ENCODE data around the gene PDZD7.

- TF ChIP-seq NCOA1 (IDR thresholded peaks at IDR 0.05; ENCODE audit: low read depth) (no peak), SNAPC5 (CRISPR knock-in tag; IDR thresholded peaks at IDR 0.05) (no peak), VEZF1 (CRISPR knock-in tag; IDR thresholded peaks at IDR 0.05) (no peak), REST (IDR thresholded peaks at IDR 0.05; ENCODE audit: borderline replicate concordance) (no peak), REST (CRISPR knock-in tag; IDR thresholded peaks at IDR 0.05; ENCODE audit: low read depth) (no peak), SAFB (IDR thresholded peaks at IDR 0.05; ENCODE audit: borderline replicate concordance, low read depth, low read length) (no peak), CTCF (IDR thresholded peaks at IDR 0.05 in 2 of 3, conservative IDR thresholded peaks at IDR 0.05 in 1 of 3; ENCODE audit: insufficient read depth in 2 of 3, low read depth in 1 of 3, low read length in 3 of 3) (peak; percentile 16 to 46 (median 34); a peak in 4 of 6 replicates)
Measured at GRCh38 chr10:101038484-101038883, 7.6 kb upstream of the PDZD7 start.
